Caco-2 (cell line): Measurements from ENCODE around the gene SRD5A2. TPM values are rescaled to one million over a fixed set of nuclear protein-coding genes. Genes with fewer than 3 reads are reported as not detected.

Source experiments
- BruUV-seq: library from RNA; stranded (reverse); fragments of 400-500 nt; replicated peaks from 2 replicates; lab custom pipeline; 2021; lab: Mats Ljungman, UMichigan
- CTCF ChIA-PET: fragments of 300-600 bp; sonication (Branson Sonifier 250); formaldehyde crosslinking; loops from one replicate; lab custom pipeline; 2022; ENCODE audit warnings: antibody characterized with exemption; lab: Charles Lee
- POLR2A ChIA-PET: fragments of 300-600 bp; sonication (Branson Sonifier 250); formaldehyde crosslinking; loops from one replicate; lab custom pipeline; 2022; ENCODE audit warnings: antibody characterized with exemption; lab: Charles Lee
- DNase-seq, 2 experiments: peaks; one replicate each; pipeline versions ENCODE4 v3.0.0 to v3.0.0-alpha.2; 2020 to 2022
- H3K27me3 ChIP-seq: replicated peaks from 2 replicates; pipeline ENCODE4 v1.6.0; 2011; ENCODE audit warnings: low read length; ENCODE audit not compliant: control insufficient read depth, insufficient read depth
- H3K36me3 ChIP-seq: 2 replicates; pipeline ENCODE4 v1.5.1; 2011; ENCODE audit warnings: low read length; ENCODE audit not compliant: control insufficient read depth, insufficient read depth
- H3K4me1 ChIP-seq: fragments of 250-450 bp; sonication (Bioruptor Pico); 2 replicates; pipeline ENCODE4 v1.5.1; 2020; ENCODE audit warnings: mild to moderate bottlenecking
- H3K4me3 ChIP-seq: 2 replicates; pipeline ENCODE4 v1.5.1; 2011; ENCODE audit warnings: low read depth, mild to moderate bottlenecking, control low read depth, low read length
- H3K9me3 ChIP-seq: fragments of 250-450 bp; sonication (Bioruptor Pico); 2 replicates; pipeline ENCODE4 v1.5.1; 2020; ENCODE audit warnings: mild to moderate bottlenecking, moderate library complexity
- H3K27ac Mint-ChIP-seq: one replicate; pipeline ENCODE4 v1.8.0; 2022; ENCODE audit warnings: mixed read lengths; ENCODE audit not compliant: unreplicated experiment
- H3K27me3 Mint-ChIP-seq: one replicate; pipeline ENCODE4 v1.8.0; 2022; ENCODE audit warnings: mixed read lengths; ENCODE audit not compliant: insufficient read depth, unreplicated experiment
- H3K36me3 Mint-ChIP-seq: one replicate; pipeline ENCODE4 v1.8.0; 2022; ENCODE audit warnings: mild to moderate bottlenecking, mixed read lengths; ENCODE audit not compliant: insufficient read depth, unreplicated experiment
- H3K4me1 Mint-ChIP-seq: one replicate; pipeline ENCODE4 v1.8.0; 2022; ENCODE audit warnings: low read depth, mixed read lengths; ENCODE audit not compliant: unreplicated experiment
- H3K4me3 Mint-ChIP-seq: one replicate; pipeline ENCODE4 v1.8.0; 2022; ENCODE audit warnings: mild to moderate bottlenecking, moderate library complexity, mixed read lengths; ENCODE audit not compliant: unreplicated experiment
- H3K9me3 Mint-ChIP-seq: one replicate; pipeline ENCODE4 v1.8.0; 2022; ENCODE audit warnings: mixed read lengths; ENCODE audit not compliant: unreplicated experiment
- CTCF ChIP-seq, 2 experiments: fragments of 200-600 bp in 1 of 2; IDR thresholded peaks; 1 replicate in 1 of 2; 2 replicates in 1 of 2; pipeline versions ENCODE4 v1.5.1 to v1.8.0; 2011 to 2022; ENCODE audit warnings: antibody characterized with exemption in 1 of 2, control low read depth in 1 of 2, inconsistent platforms in 1 of 2, low read depth in 1 of 2, low read length in 1 of 2, mild to moderate bottlenecking in 1 of 2, moderate library complexity in 1 of 2; ENCODE audit not compliant: insufficient read depth in 1 of 2, severe bottlenecking in 1 of 2, unreplicated experiment in 1 of 2
- intact Hi-C: fragments of 100-400 bp; cut with micrococcal nuclease; formaldehyde crosslinking; loops from one replicate; pipeline ENCODE4 v1.10.0; 2022; ENCODE audit not compliant: unreplicated experiment
- total RNA-seq: library from RNA; stranded (reverse); gene quantifications from 2 replicates; pipeline ENCODE4 v1.2.3, GENCODE V29; 2022

The SRD5A2 gene
- total RNA-seq, 1 experiment from 2014 or later: not detected

- no peaks in the 10 kb centered on the region for H3K4me1 Mint-ChIP-seq
- Histone ChIP-seq H3K4me3 (no peak overlapping the region), H3K27me3 (no peaks in the 10 kb centered on the region), H3K9me3 (no peaks in the 10 kb centered on the region; the same call in 1 of the 2 replicates), H3K36me3 (no peaks in the 10 kb centered on the region), H3K4me1 (no peaks in the 10 kb centered on the region)
- intact Hi-C loops: no loop called here
- ChIA-PET CTCF (no interaction called here), POLR2A (no interaction called here)
- no peak for TF ChIP-seq CTCF (IDR thresholded peaks at IDR 0.05; ENCODE audit: insufficient read depth in 1 of 2, low read depth in 1 of 2, low read length in 1 of 2, severe bottlenecking in 1 of 2, unreplicated experiment in 1 of 2)
- H3K36me3 Mint-ChIP-seq: no peaks in the 10 kb centered on the region
- DNase-seq: no peak
- BruUV-seq: no TSS peak
- no peak overlapping the region for H3K27ac Mint-ChIP-seq
- H3K27me3 Mint-ChIP-seq: peaks cover 11% of the 10 kb centered on the region
- no peak overlapping the region for H3K4me3 Mint-ChIP-seq
- H3K9me3 Mint-ChIP-seq: peaks cover 14% of the 10 kb centered on the region
These were observed 2.4 kb downstream of the SRD5A2 start for GRCh38 chr2:31578316-31578715.

- peaks cover 8% of the 10 kb centered on the region for H3K27me3 Mint-ChIP-seq
- Histone ChIP-seq H3K36me3 (no peaks in the 10 kb centered on the region), H3K9me3 (no peaks in the 10 kb centered on the region; the same call in 1 of the 2 replicates), H3K27me3 (no peaks in the 10 kb centered on the region), H3K4me3 (no peak overlapping the region), H3K4me1 (no peaks in the 10 kb centered on the region)
- no TSS peak for BruUV-seq
- DNase-seq: no peak
- peaks cover 10% of the 10 kb centered on the region for H3K9me3 Mint-ChIP-seq
- no peak overlapping the region for H3K4me3 Mint-ChIP-seq
- intact Hi-C loops: no loop called here
- no peaks in the 10 kb centered on the region for H3K36me3 Mint-ChIP-seq
- no peak overlapping the region for H3K27ac Mint-ChIP-seq
- CTCF ChIA-PET: no interaction called here
- POLR2A ChIA-PET: no interaction called here
- TF ChIP-seq CTCF (IDR thresholded peaks at IDR 0.05; ENCODE audit: insufficient read depth in 1 of 2, low read depth in 1 of 2, low read length in 1 of 2, severe bottlenecking in 1 of 2, unreplicated experiment in 1 of 2): no peak
- H3K4me1 Mint-ChIP-seq: no peaks in the 10 kb centered on the region
These were observed 3.6 kb downstream of the SRD5A2 start for GRCh38 chr2:31577143-31577542.

GRCh38 chr2:31568585-31569201 is 12.0 kb downstream of the SRD5A2 start:
- intact Hi-C loops: no loop called here
- Histone ChIP-seq H3K4me3 (no peak overlapping the region), H3K27me3 (no peaks in the 10 kb centered on the region), H3K36me3 (no peaks in the 10 kb centered on the region), H3K9me3 (peaks cover 12% of the 10 kb centered on the region; the same call in 1 of the 2 replicates), H3K4me1 (no peaks in the 10 kb centered on the region)
- ChIA-PET CTCF (no interaction called here), POLR2A (no interaction called here)
- Mint-ChIP-seq H3K4me1 (no peaks in the 10 kb centered on the region), H3K27me3 (peaks cover 5% of the 10 kb centered on the region), H3K27ac (no peak overlapping the region), H3K4me3 (no peak overlapping the region), H3K36me3 (no peaks in the 10 kb centered on the region), H3K9me3 (no peaks in the 10 kb centered on the region)
- no TSS peak for BruUV-seq
- DNase-seq: no peak
- no peak for TF ChIP-seq CTCF (IDR thresholded peaks at IDR 0.05; ENCODE audit: insufficient read depth in 1 of 2, low read depth in 1 of 2, low read length in 1 of 2, severe bottlenecking in 1 of 2, unreplicated experiment in 1 of 2)
